ENCODE measurements around the gene MUCL3.
A peak's percentile ranks its signal among the peaks of the same experiment; 100 is the strongest.
"Not testable (repeated sequence)": the region's sequence is repeated elsewhere in the genome, so short reads cannot be mapped to it uniquely, and the experiment has no call there.

The MUCL3 gene

GRCh38 chr6:30908700-30909099 is 32.1 kb upstream of the MUCL3 start:
- Histone ChIP-seq H3K27ac (ENCODE audit: low read depth, low read length) (peak overlapping the region; percentile 71), H3K9ac (ENCODE audit: low read length in 5 of 5) (peak overlapping the region; percentile 78 to 86 (median 84))

GRCh38 chr6:30910473-30910872 is 30.3 kb upstream of the MUCL3 start:
- peaks cover 0 to 29% (median 26%) of the 10 kb centered on the region in 5 donors for H3K36me3 ChIP-seq (ENCODE audit: control insufficient read depth in 5 of 5, insufficient read depth in 5 of 5, low read length in 5 of 5)
- peaks cover 7 to 45% (median 39%) of the 10 kb centered on the region in 5 donors for H3K4me1 ChIP-seq (ENCODE audit: control insufficient read depth in 5 of 5, insufficient read depth in 5 of 5, low read length in 5 of 5)
- H3K9me3 ChIP-seq (ENCODE audit: control insufficient read depth in 5 of 5, low read length in 5 of 5); H3K27ac ChIP-seq (ENCODE audit: low read depth, low read length); H3K9ac ChIP-seq (ENCODE audit: low read length in 5 of 5); H3K4me3 ChIP-seq (ENCODE audit: low read depth in 1 of 5, low read length in 5 of 5); H3K27me3 ChIP-seq (ENCODE audit: control insufficient read depth in 5 of 5, insufficient read depth in 4 of 5, low read length in 5 of 5): not testable (repeated sequence)

More at GRCh38 chr6:30908700-30909099, 32.1 kb upstream of the MUCL3 start:
- H3K36me3 ChIP-seq (ENCODE audit: control insufficient read depth in 5 of 5, insufficient read depth in 5 of 5, low read length in 5 of 5) = peaks cover 0 to 29% (median 26%) of the 10 kb centered on the region in 5 donors
- peaks cover 5 to 31% (median 25%) of the 10 kb centered on the region in 5 donors for H3K4me1 ChIP-seq (ENCODE audit: control insufficient read depth in 5 of 5, insufficient read depth in 5 of 5, low read length in 5 of 5)
- H3K9me3 ChIP-seq (ENCODE audit: control insufficient read depth in 5 of 5, low read length in 5 of 5) = no peaks in the 10 kb centered on the region
- peak overlapping the region; percentile 77 to 96 (median 90) for H3K4me3 ChIP-seq (ENCODE audit: low read depth in 1 of 5, low read length in 5 of 5)
- no peaks in the 10 kb centered on the region for H3K27me3 ChIP-seq (ENCODE audit: control insufficient read depth in 5 of 5, insufficient read depth in 4 of 5, low read length in 5 of 5)

GRCh38 chr6:30912746-30913520 is 27.8 kb upstream of the MUCL3 start:
- H3K9ac ChIP-seq (ENCODE audit: low read length in 5 of 5) = peak overlapping the region in 3 of 5 donors; percentile 56 to 95 (median 75)

GRCh38 chr6:30913721-30914075 is 27.1 kb upstream of the MUCL3 start:
- Histone ChIP-seq H3K27me3 (ENCODE audit: control insufficient read depth in 5 of 5, insufficient read depth in 4 of 5, low read length in 5 of 5) (no peaks in the 10 kb centered on the region), H3K9me3 (ENCODE audit: control insufficient read depth in 5 of 5, low read length in 5 of 5) (no peaks in the 10 kb centered on the region), H3K4me3 (ENCODE audit: low read depth in 1 of 5, low read length in 5 of 5) (peak overlapping the region in 4 of 5 donors; percentile 60 to 78 (median 69)), H3K27ac (ENCODE audit: low read depth, low read length) (peak overlapping the region; percentile 89), H3K4me1 (ENCODE audit: control insufficient read depth in 5 of 5, insufficient read depth in 5 of 5, low read length in 5 of 5) (peaks cover 4 to 39% (median 36%) of the 10 kb centered on the region in 5 donors), H3K36me3 (ENCODE audit: control insufficient read depth in 5 of 5, insufficient read depth in 5 of 5, low read length in 5 of 5) (peaks cover 0 to 50% (median 44%) of the 10 kb centered on the region in 5 donors), H3K9ac (ENCODE audit: low read length in 5 of 5) (peak overlapping the region in 4 of 5 donors; percentile 56 to 95 (median 75))

More at GRCh38 chr6:30912746-30913520, 27.8 kb upstream of the MUCL3 start:
- Histone ChIP-seq H3K9me3 (ENCODE audit: control insufficient read depth in 5 of 5, low read length in 5 of 5) (no peaks in the 10 kb centered on the region), H3K27me3 (ENCODE audit: control insufficient read depth in 5 of 5, insufficient read depth in 4 of 5, low read length in 5 of 5) (no peaks in the 10 kb centered on the region), H3K4me3 (ENCODE audit: low read depth in 1 of 5, low read length in 5 of 5) (peak overlapping the region in 2 of 5 donors; percentile 60 to 78), H3K4me1 (ENCODE audit: control insufficient read depth in 5 of 5, insufficient read depth in 5 of 5, low read length in 5 of 5) (peaks cover 5 to 46% (median 42%) of the 10 kb centered on the region in 5 donors), H3K36me3 (ENCODE audit: control insufficient read depth in 5 of 5, insufficient read depth in 5 of 5, low read length in 5 of 5) (peaks cover 0 to 43% (median 38%) of the 10 kb centered on the region in 5 donors), H3K27ac (ENCODE audit: low read depth, low read length) (peak overlapping the region; percentile 89)

GRCh38 chr6:30914076-30914853 is 26.5 kb upstream of the MUCL3 start, which contains the start of gene VARS2:
Gene VARS2, plus strand, starts transcription at chr6:30914238. Its CDS starts 599 bp downstream, at chr6:30914837.
- Histone ChIP-seq H3K4me1 (ENCODE audit: control insufficient read depth in 5 of 5, insufficient read depth in 5 of 5, low read length in 5 of 5) (peaks cover 2 to 34% (median 30%) of the 10 kb centered on the region in 5 donors), H3K36me3 (ENCODE audit: control insufficient read depth in 5 of 5, insufficient read depth in 5 of 5, low read length in 5 of 5) (peaks cover 0 to 56% (median 47%) of the 10 kb centered on the region in 5 donors), H3K27me3 (ENCODE audit: control insufficient read depth in 5 of 5, insufficient read depth in 4 of 5, low read length in 5 of 5) (no peaks in the 10 kb centered on the region), H3K9ac (ENCODE audit: low read length in 5 of 5) (peak within 1 kb of the TSS; percentile 50 to 95 (median 76)), H3K4me3 (ENCODE audit: low read depth in 1 of 5, low read length in 5 of 5) (peak within 1 kb of the TSS; percentile 69 to 83 (median 69)), H3K27ac (ENCODE audit: low read depth, low read length) (peak within 1 kb of the TSS; percentile 89), H3K9me3 (ENCODE audit: control insufficient read depth in 5 of 5, low read length in 5 of 5) (no peaks in the 10 kb centered on the region)

- H3K4me1 ChIP-seq (ENCODE audit: control insufficient read depth in 5 of 5, insufficient read depth in 5 of 5, low read length in 5 of 5) = peaks cover 2 to 26% (median 24%) of the 10 kb centered on the region in 5 donors
- H3K9ac ChIP-seq (ENCODE audit: low read length in 5 of 5) = peak overlapping the region; percentile 50 to 95 (median 76)
- no peaks in the 10 kb centered on the region for H3K27me3 ChIP-seq (ENCODE audit: control insufficient read depth in 5 of 5, insufficient read depth in 4 of 5, low read length in 5 of 5)
- H3K9me3 ChIP-seq (ENCODE audit: control insufficient read depth in 5 of 5, low read length in 5 of 5) = no peaks in the 10 kb centered on the region
- H3K4me3 ChIP-seq (ENCODE audit: low read depth in 1 of 5, low read length in 5 of 5) = peak overlapping the region; percentile 69 to 83 (median 69)
- H3K36me3 ChIP-seq (ENCODE audit: control insufficient read depth in 5 of 5, insufficient read depth in 5 of 5, low read length in 5 of 5) = peaks cover 0 to 59% (median 50%) of the 10 kb centered on the region in 5 donors
- peak overlapping the region; percentile 89 for H3K27ac ChIP-seq (ENCODE audit: low read depth, low read length)
Observed at GRCh38 chr6:30914854-30915590, 25.8 kb upstream of the MUCL3 start.

- peak overlapping the region in 1 of 5 donors; percentile 69 for H3K4me3 ChIP-seq (ENCODE audit: low read depth in 1 of 5, low read length in 5 of 5)
- peaks cover 0 to 60% (median 52%) of the 10 kb centered on the region in 5 donors for H3K36me3 ChIP-seq (ENCODE audit: control insufficient read depth in 5 of 5, insufficient read depth in 5 of 5, low read length in 5 of 5)
- peaks cover 2 to 26% (median 24%) of the 10 kb centered on the region in 5 donors for H3K4me1 ChIP-seq (ENCODE audit: control insufficient read depth in 5 of 5, insufficient read depth in 5 of 5, low read length in 5 of 5)
- no peaks in the 10 kb centered on the region for H3K9me3 ChIP-seq (ENCODE audit: control insufficient read depth in 5 of 5, low read length in 5 of 5)
- peak overlapping the region; percentile 89 for H3K27ac ChIP-seq (ENCODE audit: low read depth, low read length)
- H3K27me3 ChIP-seq (ENCODE audit: control insufficient read depth in 5 of 5, insufficient read depth in 4 of 5, low read length in 5 of 5) = no peaks in the 10 kb centered on the region
- peak overlapping the region in 4 of 5 donors; percentile 50 to 95 (median 86) for H3K9ac ChIP-seq (ENCODE audit: low read length in 5 of 5)
Observed at GRCh38 chr6:30915591-30915946, 25.2 kb upstream of the MUCL3 start.

GRCh38 chr6:30917041-30917440 is 23.7 kb upstream of the MUCL3 start:
- H3K4me3 ChIP-seq (ENCODE audit: low read depth in 1 of 5, low read length in 5 of 5) = no peak overlapping the region
- H3K27me3 ChIP-seq (ENCODE audit: control insufficient read depth in 5 of 5, insufficient read depth in 4 of 5, low read length in 5 of 5) = no peaks in the 10 kb centered on the region
- H3K9ac ChIP-seq (ENCODE audit: low read length in 5 of 5) = no peak overlapping the region
- H3K4me1 ChIP-seq (ENCODE audit: control insufficient read depth in 5 of 5, insufficient read depth in 5 of 5, low read length in 5 of 5) = peaks cover 2 to 26% (median 24%) of the 10 kb centered on the region in 5 donors
- H3K36me3 ChIP-seq (ENCODE audit: control insufficient read depth in 5 of 5, insufficient read depth in 5 of 5, low read length in 5 of 5) = peaks cover 0 to 61% (median 53%) of the 10 kb centered on the region in 5 donors
- no peaks in the 10 kb centered on the region for H3K9me3 ChIP-seq (ENCODE audit: control insufficient read depth in 5 of 5, low read length in 5 of 5)
- H3K27ac ChIP-seq (ENCODE audit: low read depth, low read length) = no peak overlapping the region

GRCh38 chr6:30917487-30917886 is 23.3 kb upstream of the MUCL3 start:
- Histone ChIP-seq H3K36me3 (ENCODE audit: control insufficient read depth in 5 of 5, insufficient read depth in 5 of 5, low read length in 5 of 5) (peaks cover 0 to 61% (median 53%) of the 10 kb centered on the region in 5 donors), H3K9me3 (ENCODE audit: control insufficient read depth in 5 of 5, low read length in 5 of 5) (no peaks in the 10 kb centered on the region), H3K4me1 (ENCODE audit: control insufficient read depth in 5 of 5, insufficient read depth in 5 of 5, low read length in 5 of 5) (peaks cover 2 to 26% (median 24%) of the 10 kb centered on the region in 5 donors), H3K9ac (ENCODE audit: low read length in 5 of 5) (no peak overlapping the region), H3K27me3 (ENCODE audit: control insufficient read depth in 5 of 5, insufficient read depth in 4 of 5, low read length in 5 of 5) (no peaks in the 10 kb centered on the region), H3K4me3 (ENCODE audit: low read depth in 1 of 5, low read length in 5 of 5) (no peak overlapping the region), H3K27ac (ENCODE audit: low read depth, low read length) (no peak overlapping the region)

Measured in subcutaneous abdominal adipose tissue (tissue), 5 donors.